GM19397 (cell line): ENCODE data around the gene MSL3.
A peak's percentile ranks its signal among the peaks of the same experiment; 100 is the strongest.

ENCODE experiments used
- ATAC-seq: cut with Tn5 transposase; IDR thresholded peaks from one replicate; pipeline ENCODE4 v1.9.1; 2021; ENCODE audit warnings: mild to moderate bottlenecking, moderate library complexity; ENCODE audit not compliant: unreplicated experiment

Gene MSL3

GRCh38 chrX:11758400-11759171 lies 549 bp downstream of the MSL3 start:
- ATAC-seq = peak; percentile 46

- ATAC-seq = no peak
These were observed 1.1 kb downstream of the MSL3 start for GRCh38 chrX:11759172-11759460.

GRCh38 chrX:11759461-11760311 lies 1.6 kb downstream of the MSL3 start:
- peak; percentile 45 for ATAC-seq

- ATAC-seq = no peak
These were observed 2.9 kb downstream of the MSL3 start for GRCh38 chrX:11760958-11761357.

- ATAC-seq = peak; percentile 51
These were observed 6.6 kb downstream of the MSL3 start for GRCh38 chrX:11764602-11765067.

- no peak for ATAC-seq
These were observed 7.4 kb downstream of the MSL3 start for GRCh38 chrX:11765449-11765848.

GRCh38 chrX:11766487-11766886 lies 8.4 kb downstream of the MSL3 start:
- ATAC-seq = no peak

GRCh38 chrX:11768039-11768438 lies 10.0 kb downstream of the MSL3 start:
- ATAC-seq = no peak

- no peak for ATAC-seq
These were observed 12.3 kb downstream of the MSL3 start for GRCh38 chrX:11770320-11770719.

- no peak for ATAC-seq
These were observed 20.2 kb downstream of the MSL3 start for GRCh38 chrX:11778230-11778629.

- ATAC-seq = no peak
These were observed 23.1 kb downstream of the MSL3 start for GRCh38 chrX:11781133-11781532.

GRCh38 chrX:11781734-11782370 lies 23.8 kb downstream of the MSL3 start:
- no peak for ATAC-seq

GRCh38 chrX:11784543-11784942 lies 26.5 kb downstream of the MSL3 start:
- ATAC-seq = no peak

GRCh38 chrX:11786862-11787261 lies 28.8 kb downstream of the MSL3 start:
- ATAC-seq = no peak

- ATAC-seq = peak; percentile 50
These were observed 29.5 kb downstream of the MSL3 start for GRCh38 chrX:11787564-11787963.

GRCh38 chrX:11789809-11790208 lies 31.8 kb downstream of the MSL3 start:
- no peak for ATAC-seq

GRCh38 chrX:11791090-11791489 lies 33.1 kb downstream of the MSL3 start:
- ATAC-seq = no peak

GRCh38 chrX:11791537-11791936 lies 33.5 kb downstream of the MSL3 start:
- no peak for ATAC-seq

GRCh38 chrX:11792461-11793421 lies 34.7 kb downstream of the MSL3 start:
- peak; percentile 78 for ATAC-seq

GRCh38 chrX:11793734-11794133 lies 35.7 kb downstream of the MSL3 start:
- no peak for ATAC-seq

GRCh38 chrX:11813341-11813740 lies 55.3 kb downstream of the MSL3 start:
- ATAC-seq = no peak
